Measurements from ENCODE around the gene IL1B. TPM values are rescaled to one million over a fixed set of nuclear protein-coding genes. Genes with fewer than 3 reads are reported as not detected.

IL1B gene
- total and polyA plus RNA-seq, 2 donors (not counting 3 experiments of a cell fraction or from before 2014, with no cell fraction given), result 0.25 TPM; not detected in 1

- BruUV-seq (replicated peaks), result no TSS peak
- Histone ChIP-seq H3K9me1 (replicated peaks; ENCODE audit: control insufficient read depth, extremely low read depth, insufficient read depth, low read length) (no peaks in the 10 kb centered on the region), H3K27me3 (ENCODE audit: control insufficient read depth in 2 of 2, insufficient read depth in 2 of 2, low read length in 2 of 2) (peaks cover 0 to 2% of the 10 kb centered on the region in 2 experiments), H3K4me3 (replicated peaks in 1 of 3; ENCODE audit: insufficient read depth in 1 of 3, low read depth in 1 of 3, low read length in 3 of 3) (no peak overlapping the region), H3K36me3 (ENCODE audit: control insufficient read depth in 2 of 2, extremely low read depth in 1 of 2, insufficient read depth in 2 of 2, low read length in 2 of 2) (no peaks in the 10 kb centered on the region), H3K9me3 (replicated peaks; ENCODE audit: control insufficient read depth, insufficient read depth, low read length) (no peaks in the 10 kb centered on the region), H4K20me1 (replicated peaks; ENCODE audit: control insufficient read depth, extremely low read depth, insufficient read depth, low read length) (no peaks in the 10 kb centered on the region), H3K9ac (replicated peaks; ENCODE audit: extremely low read depth, insufficient read depth, low read length) (no peak overlapping the region), H3K4me1 (ENCODE audit: control insufficient read depth, extremely low read depth, insufficient read depth, low read length) (peaks cover 6% of the 10 kb centered on the region), H3K27ac (ENCODE audit: insufficient read depth, low read depth, low read length) (no peak overlapping the region), H2AFZ (ENCODE audit: low read depth, low read length) (no peak overlapping the region), H3K4me2 (ENCODE audit: insufficient read depth, low read length) (no peak overlapping the region), H3K79me2 (ENCODE audit: control insufficient read depth, insufficient read depth, low read length) (no peaks in the 10 kb centered on the region)
- dilution Hi-C loops (cut with MboI; ENCODE audit: extremely low pct_ligation_motif_present, low sequenced_read_pairs) (no loop called here), intact Hi-C loops (cut with micrococcal nuclease) (no loop called here)
- CTCF ChIA-PET, result interaction anchor here (0.6 to 4.0 kb wide), 16 partner anchors 15 to 259 kb away, joined by 3 to 218 read pairs (median 8); partner anchors contain the start of gene CKAP2L
- no peak for DNase-seq (ENCODE audit: low read depth, low spot score)
- TF ChIP-seq, protein P1, sequence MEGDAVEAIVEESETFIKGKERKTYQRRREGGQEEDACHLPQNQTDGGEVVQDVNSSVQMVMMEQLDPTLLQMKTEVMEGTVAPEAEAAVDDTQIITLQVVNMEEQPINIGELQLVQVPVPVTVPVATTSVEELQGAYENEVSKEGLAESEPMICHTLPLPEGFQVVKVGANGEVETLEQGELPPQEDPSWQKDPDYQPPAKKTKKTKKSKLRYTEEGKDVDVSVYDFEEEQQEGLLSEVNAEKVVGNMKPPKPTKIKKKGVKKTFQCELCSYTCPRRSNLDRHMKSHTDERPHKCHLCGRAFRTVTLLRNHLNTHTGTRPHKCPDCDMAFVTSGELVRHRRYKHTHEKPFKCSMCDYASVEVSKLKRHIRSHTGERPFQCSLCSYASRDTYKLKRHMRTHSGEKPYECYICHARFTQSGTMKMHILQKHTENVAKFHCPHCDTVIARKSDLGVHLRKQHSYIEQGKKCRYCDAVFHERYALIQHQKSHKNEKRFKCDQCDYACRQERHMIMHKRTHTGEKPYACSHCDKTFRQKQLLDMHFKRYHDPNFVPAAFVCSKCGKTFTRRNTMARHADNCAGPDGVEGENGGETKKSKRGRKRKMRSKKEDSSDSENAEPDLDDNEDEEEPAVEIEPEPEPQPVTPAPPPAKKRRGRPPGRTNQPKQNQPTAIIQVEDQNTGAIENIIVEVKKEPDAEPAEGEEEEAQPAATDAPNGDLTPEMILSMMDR (IDR thresholded peaks at IDR 0.05; ENCODE audit: extremely low read depth in 1 of 2, insufficient read depth in 1 of 2, low read depth in 1 of 2, low read length in 2 of 2), result no peak
- TF ChIP-seq GATA2 (IDR thresholded peaks at IDR 0.05; ENCODE audit: insufficient read depth, insufficient read length, low read depth, low read length) (no peak), EZH2 (IDR thresholded peaks at IDR 0.05; ENCODE audit: borderline replicate concordance, low read depth, low read length, severe bottlenecking) (no peak), POLR2AphosphoS5 (IDR thresholded peaks at IDR 0.05; ENCODE audit: insufficient read depth, low read depth, low read length) (no peak), POLR2A (IDR thresholded peaks at IDR 0.05; ENCODE audit: low read depth, low read length) (no peak), MYC (IDR thresholded peaks at IDR 0.05; ENCODE audit: low read depth, low read length) (no peak), JUN (IDR thresholded peaks at IDR 0.05; ENCODE audit: borderline replicate concordance, insufficient read depth, insufficient read length, low read depth) (no peak), FOS (IDR thresholded peaks at IDR 0.05; ENCODE audit: borderline replicate concordance, insufficient read depth, low read length) (no peak)
- TF ChIP-seq, protein P2, sequence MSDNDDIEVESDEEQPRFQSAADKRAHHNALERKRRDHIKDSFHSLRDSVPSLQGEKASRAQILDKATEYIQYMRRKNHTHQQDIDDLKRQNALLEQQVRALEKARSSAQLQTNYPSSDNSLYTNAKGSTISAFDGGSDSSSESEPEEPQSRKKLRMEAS (IDR thresholded peaks at IDR 0.05; ENCODE audit: insufficient read depth, insufficient read length), result no peak
- POLR2A ChIA-PET, result no interaction called here
- FAIRE-seq, result no peak
Observed at GRCh38 chr2:112886291-112886690, 49.7 kb upstream of the IL1B start.
